K562 (cell line): ENCODE data around the gene OSBPL1A. TPM values are rescaled to one million over a fixed set of nuclear protein-coding genes. Genes with fewer than 3 reads are reported as not detected.

Experiments
- ATAC-seq: fragments of 200-7000 bp; cut with Tn5 transposase; 3 replicates; pipeline ENCODE4 v1.9.1; 2020; ENCODE audit warnings: moderate library complexity
- BruUV-seq: library from RNA; stranded (reverse); fragments of 400-500 nt; replicated peaks from 2 replicates; lab custom pipeline; 2021; lab: Mats Ljungman, UMichigan
- CTCF ChIA-PET: fragments of 300-600 bp; formaldehyde crosslinking; extraction: SDS; loops from one replicate; lab custom pipeline; 2021; ENCODE audit warnings: low intra/inter-chr PET ratio; lab: Yijun Ruan, JAX
- POLR2A ChIA-PET: fragments of 300-600, 350-650 bp; sonication (Branson Sonifier 250); formaldehyde crosslinking; extraction: SDS; loops from one replicate; lab custom pipeline; 2021; ENCODE audit warnings: antibody characterized with exemption, inconsistent platforms; lab: Yijun Ruan, JAX
- DNase-seq, 4 experiments: peaks; one replicate each; pipeline versions ENCODE4 v3.0.0 to v3.0.0-alpha.2; 2011 to 2018; ENCODE audit warnings: low spot score in 3 of 4, mixed read lengths in 3 of 4; ENCODE audit errors: extremely low read depth in 1 of 4
- FAIRE-seq: peaks from 2 replicates; lab custom pipeline; 2011; peaks lifted over from hg19 to GRCh38; lab: Jason Lieb, UNC
- H2AFZ ChIP-seq: 2 replicates; pipeline ENCODE4 v1.6.0; 2011; ENCODE audit warnings: low read depth, low read length, control low read depth, inconsistent platforms
- H3K27ac ChIP-seq: fragments of 200-600 bp; 3 replicates; pipeline ENCODE4 v1.8.0; 2011; ENCODE audit warnings: low read depth, mild to moderate bottlenecking, control low read depth, inconsistent platforms, low read length, moderate library complexity, mixed read lengths; ENCODE audit errors: extremely low read depth
- H3K27me3 ChIP-seq, 2 experiments: fragments of 300-600 bp in 1 of 2; 2 replicates in 1 of 2; 3 replicates in 1 of 2; pipeline versions ENCODE4 v1.6.0 to v1.8.0; 2011; ENCODE audit warnings: inconsistent platforms in 2 of 2, low read length in 2 of 2, mild to moderate bottlenecking in 1 of 2, mixed read lengths in 1 of 2, moderate library complexity in 1 of 2; ENCODE audit not compliant: control insufficient read depth in 2 of 2, insufficient read depth in 2 of 2
- H3K36me3 ChIP-seq: fragments of 300-600 bp; 3 replicates; pipeline ENCODE4 v1.8.0; 2011; ENCODE audit warnings: mild to moderate bottlenecking, low read length, inconsistent platforms; ENCODE audit not compliant: control insufficient read depth, insufficient read depth
- H3K4me1 ChIP-seq, 2 experiments: fragments of 200-600 bp in 1 of 2; replicated peaks in 1 of 2; 2 replicates in 1 of 2; 3 replicates in 1 of 2; pipeline versions ENCODE4 v1.5.1 to v1.8.0; 2011; ENCODE audit warnings: inconsistent platforms in 2 of 2, low read length in 2 of 2, mild to moderate bottlenecking in 1 of 2, mixed read lengths in 1 of 2, moderate library complexity in 1 of 2; ENCODE audit not compliant: control insufficient read depth in 2 of 2, insufficient read depth in 2 of 2
- H3K4me2 ChIP-seq: 2 replicates; pipeline ENCODE4 v1.6.1; 2011; ENCODE audit warnings: low read length, control low read depth, inconsistent platforms, mixed read lengths; ENCODE audit not compliant: insufficient read depth
- H3K4me3 ChIP-seq: fragments of 200-600 bp; sonication (generic), shearing (Covaris generic); 2 replicates; pipeline ENCODE4 v1.5.1; 2016; ENCODE audit warnings: control low read depth, inconsistent platforms
- H3K79me2 ChIP-seq: fragments of 200-600 bp; 3 replicates; pipeline ENCODE4 v1.8.0; 2011; ENCODE audit warnings: low read length, inconsistent platforms; ENCODE audit not compliant: control insufficient read depth, insufficient read depth
- H3K9ac ChIP-seq, 2 experiments: 2 replicates each; pipeline versions ENCODE4 v1.6.0 to v1.6.1; 2011; ENCODE audit warnings: low read depth in 2 of 2, low read length in 2 of 2, control low read depth in 1 of 2, inconsistent platforms in 1 of 2, mild to moderate bottlenecking in 1 of 2, mixed read lengths in 1 of 2; ENCODE audit not compliant: insufficient read depth in 1 of 2
- H3K9me1 ChIP-seq: one replicate; pipeline ENCODE4 v1.6.0; 2011; ENCODE audit warnings: inconsistent platforms, mild to moderate bottlenecking, low read length, moderate library complexity; ENCODE audit not compliant: control insufficient read depth, insufficient read depth
- H3K9me3 ChIP-seq: replicated peaks from 2 replicates; pipeline ENCODE4 v1.5.1; 2011; ENCODE audit warnings: low read depth, low read length, inconsistent platforms; ENCODE audit not compliant: control insufficient read depth, insufficient read depth
- H4K20me1 ChIP-seq: replicated peaks from 2 replicates; pipeline ENCODE4 v1.6.1; 2011; ENCODE audit warnings: low read length, inconsistent platforms, mixed read lengths; ENCODE audit not compliant: control insufficient read depth, insufficient read depth
- E2F8 ChIP-seq: fragments of 450-650 bp; IDR thresholded peaks from 2 replicates; pipeline ENCODE4 v1.7.1; 2018; ENCODE audit warnings: mild to moderate bottlenecking, low read depth; ENCODE audit not compliant: partially characterized antibody
- HBP1 ChIP-seq: fragments of 450-650 bp; formaldehyde crosslinking; IDR thresholded peaks from 2 replicates; pipeline ENCODE4 v1.4.0; 2022; ENCODE audit warnings: missing genetic modification characterization
- HDAC2 ChIP-seq: fragments of 450-650 bp; IDR thresholded peaks from 2 replicates; pipeline ENCODE4 v1.6.1; 2016; ENCODE audit warnings: mild to moderate bottlenecking
- NRF1 ChIP-seq, 2 experiments: fragments of 450-650 bp; IDR thresholded peaks in 1 of 2; conservative IDR thresholded peaks in 1 of 2; 2 replicates each; pipeline ENCODE4 v1.6.1; 2014; ENCODE audit warnings: mild to moderate bottlenecking in 2 of 2
- RB1 ChIP-seq: fragments of 450-650 bp; IDR thresholded peaks from 2 replicates; pipeline ENCODE4 v1.6.1; 2017; ENCODE audit warnings: low read depth, mild to moderate bottlenecking
- SRSF3 ChIP-seq: fragments of 200-400 bp; formaldehyde crosslinking; IDR thresholded peaks from 2 replicates; pipeline ENCODE4 v1.6.1; 2016; ENCODE audit warnings: mild to moderate bottlenecking, low read length, moderate library complexity; ENCODE audit not compliant: insufficient read depth
- ZNF12 ChIP-seq: sonication (generic); formaldehyde crosslinking; IDR thresholded peaks from 2 replicates; pipeline ENCODE4 v1.4.0; 2020; ENCODE audit warnings: mild to moderate bottlenecking, missing genetic modification reagents
- ZNF316 ChIP-seq: fragments of 450-650 bp; IDR thresholded peaks from 2 replicates; pipeline ENCODE4 v1.6.1; 2016
- ZNF511 ChIP-seq: sonication (generic); formaldehyde crosslinking; IDR thresholded peaks from 2 replicates; pipeline ENCODE4 v1.8.0; 2022; ENCODE audit warnings: mild to moderate bottlenecking, missing genetic modification reagents
- ZNF699 ChIP-seq: fragments of 250-450 bp; sonication (Bioruptor Pico); IDR thresholded peaks from 2 replicates; pipeline ENCODE4 v1.8.0; 2021; ENCODE audit warnings: mild to moderate bottlenecking, moderate library complexity; ENCODE audit not compliant: insufficient replicate concordance
- WGBS: fragments of 100-300 bp; shearing (Covaris generic); methylation state at CpG from one replicate; pipeline ENCODE4 v1.1.6; 2016; ENCODE audit warnings: low coverage, mixed read lengths; ENCODE audit not compliant: insufficient coverage; ENCODE audit errors: missing lambda C conversion rate; 5-methylcytosine and 5-hydroxymethylcytosine counted together
- in situ Hi-C: fragments of 300-500 bp; cut with MboI; formaldehyde crosslinking; loops from 4 replicates; pipeline ENCODE4 v1.15.0; 2018; ENCODE audit warnings: inconsistent platforms, mixed read lengths
- intact Hi-C: fragments of 100-400 bp; cut with micrococcal nuclease; formaldehyde crosslinking; loops from 2 replicates; pipeline ENCODE4 v1.14.2; 2022
- polyA plus RNA-seq, 8 experiments: library from polyadenylated mRNA; depleted of rRNA in 4 of 8; stranded (reverse) in 5 of 8; unstranded in 3 of 8; fragments of >200 nt; fragmentation: Nextera tagmentation in 2 of 8; fragmentation: Illumina TruSeq in 1 of 8; extraction: Ambion mirVana in 2 of 8; extraction: Trizol in 1 of 8; gene quantifications; 2 replicates each; pipeline versions ENCODE4 v1.2.1 to v1.2.3, GENCODE V29; 2011 to 2014; ENCODE audit warnings: inconsistent platforms in 1 of 8, missing spikeins in 1 of 8
- total RNA-seq, 7 experiments: library from RNA; depleted of rRNA in 6 of 7; stranded (reverse); fragments of >200 nt in 6 of 7; fragmentation: Illumina TruSeq in 2 of 7; extraction: Trizol in 2 of 7; gene quantifications; 2 replicates each; pipeline versions ENCODE4 v1.2.1 to v1.2.3, GENCODE V29; 2011 to 2021; ENCODE audit warnings: low replicate concordance in 1 of 7

OSBPL1A gene
- total and polyA plus RNA-seq, 9 of the 15 experiments (the other 6 are each of a cell fraction or from before 2014, with no cell fraction given), result 0.40 to 0.49 TPM; not detected in 7

- POLR2A ChIA-PET, result no interaction called here
- Histone ChIP-seq H3K27ac (no peak overlapping the region), H3K9ac (no peak overlapping the region), H3K4me1 (no peaks in the 10 kb centered on the region), H3K79me2 (no peaks in the 10 kb centered on the region), H3K9me3 (no peaks in the 10 kb centered on the region), H3K9me1 (no peaks in the 10 kb centered on the region), H3K36me3 (no peaks in the 10 kb centered on the region), H3K27me3 (peaks cover 2 to 5% of the 10 kb centered on the region in 2 experiments; a peak in 1 of 5 replicates), H2AFZ (no peak overlapping the region), H3K4me2 (no peak overlapping the region), H3K4me3 (no peak overlapping the region), H4K20me1 (no peaks in the 10 kb centered on the region)
- intact Hi-C loops (loop anchor here (10.0 kb wide), 1 partner anchor 62 kb away; no protein-coding TSS in a partner anchor), in situ Hi-C loops (no loop called here)
- ATAC-seq (peak; percentile 59), FAIRE-seq (no peak), DNase-seq (no peak)
- CTCF ChIA-PET, result no interaction called here
- TF ChIP-seq RB1 (no peak), E2F8 (no peak), HBP1 (no peak), NRF1 (conservative IDR thresholded peaks at IDR 0.05 in 1 of 2, IDR thresholded peaks at IDR 0.05 in 1 of 2) (no peak), ZNF316 (no peak), ZNF12 (CRISPR knock-in tag) (no peak), SRSF3 (no peak), ZNF699 (CRISPR knock-in tag) (no peak), HDAC2 (no peak), ZNF511 (no peak)
- BruUV-seq, result no TSS peak
- 6% methylated on average over 12 of the region's 12 CpGs for whole genome bisulfite sequencing
These were observed 104.4 kb downstream of the OSBPL1A start for GRCh38 chr18:24293254-24293653.
